Mesenchymal stem cell (in vitro differentiated cells and primary cell): ENCODE results near the gene CLIC3.
A peak's percentile ranks its signal among the peaks of the same experiment; 100 is the strongest.

Experiments used
- DNase-seq: peaks from one replicate; pipeline ENCODE4 v3.0.0-alpha.2; 2013
- H2AFZ ChIP-seq: one replicate; pipeline ENCODE4 v1.6.1; 2013; ENCODE audit warnings: low read depth, mild to moderate bottlenecking, control low read depth, inconsistent platforms, low read length, moderate library complexity
- H2AK5ac ChIP-seq: 2 replicates; pipeline ENCODE4 v1.6.1; 2013; ENCODE audit warnings: low read length, moderate library complexity, mild to moderate bottlenecking, inconsistent platforms; ENCODE audit not compliant: severe bottlenecking
- H2BK120ac ChIP-seq: one replicate; pipeline ENCODE4 v1.6.1; 2013; ENCODE audit warnings: low read depth, mild to moderate bottlenecking, inconsistent platforms, low read length, moderate library complexity
- H2BK12ac ChIP-seq, 2 experiments: one replicate each; pipeline ENCODE4 v1.6.1; 2013; ENCODE audit warnings: inconsistent platforms in 2 of 2, low read length in 2 of 2, mild to moderate bottlenecking in 2 of 2, moderate library complexity in 2 of 2, control low read depth in 1 of 2
- H2BK15ac ChIP-seq: one replicate; pipeline ENCODE4 v1.6.1; 2013; ENCODE audit warnings: mild to moderate bottlenecking, low read depth, inconsistent platforms; ENCODE audit not compliant: poor library complexity, severe bottlenecking
- H2BK5ac ChIP-seq: 2 replicates; pipeline ENCODE4 v1.6.1; 2013; ENCODE audit warnings: low read depth, mild to moderate bottlenecking, low read length, control low read depth, inconsistent platforms; ENCODE audit not compliant: poor library complexity, severe bottlenecking
- H3K14ac ChIP-seq, 2 experiments: one replicate each; pipeline ENCODE4 v1.6.1; 2013; ENCODE audit warnings: inconsistent platforms in 2 of 2, low read length in 2 of 2, control low read depth in 1 of 2, mild to moderate bottlenecking in 1 of 2, moderate library complexity in 1 of 2
- H3K18ac ChIP-seq, 2 experiments: one replicate each; pipeline ENCODE4 v1.6.1; 2013; ENCODE audit warnings: inconsistent platforms in 2 of 2, low read length in 2 of 2, control low read depth in 1 of 2, low read depth in 1 of 2, mild to moderate bottlenecking in 1 of 2
- H3K23ac ChIP-seq, 2 experiments: one replicate each; pipeline ENCODE4 v1.6.1; 2013; ENCODE audit warnings: inconsistent platforms in 2 of 2, low read length in 2 of 2, mild to moderate bottlenecking in 2 of 2, moderate library complexity in 2 of 2, control low read depth in 1 of 2
- H3K27ac ChIP-seq: 2 replicates; pipeline ENCODE4 v1.5.1; 2013; ENCODE audit warnings: mild to moderate bottlenecking, moderate library complexity, low read length, control low read depth, inconsistent platforms; ENCODE audit not compliant: poor library complexity, severe bottlenecking
- H3K27me3 ChIP-seq, 2 experiments: 2 replicates each; pipeline versions ENCODE4 v1.6.1 to v1.7.0; 2013; ENCODE audit warnings: low read length in 2 of 2, mild to moderate bottlenecking in 2 of 2, moderate library complexity in 2 of 2, control low read depth in 1 of 2, inconsistent platforms in 1 of 2; ENCODE audit not compliant: control insufficient read depth in 1 of 2, insufficient read depth in 1 of 2
- H3K36me3 ChIP-seq, 2 experiments: 2 replicates each; pipeline versions ENCODE4 v1.6.1 to v1.7.0; 2013; ENCODE audit warnings: low read length in 2 of 2, control low read depth in 1 of 2, inconsistent platforms in 1 of 2, low read depth in 1 of 2, mild to moderate bottlenecking in 1 of 2; ENCODE audit not compliant: insufficient read depth in 2 of 2, control insufficient read depth in 1 of 2
- H3K4ac ChIP-seq, 2 experiments: one replicate each; pipeline ENCODE4 v1.6.1; 2013; ENCODE audit warnings: inconsistent platforms in 2 of 2, low read length in 2 of 2, mild to moderate bottlenecking in 2 of 2, moderate library complexity in 2 of 2, control low read depth in 1 of 2, low read depth in 1 of 2
- H3K4me1 ChIP-seq: 2 replicates; pipeline ENCODE4 v1.6.1; 2013; ENCODE audit warnings: low read depth, low read length, control low read depth; ENCODE audit not compliant: control insufficient read depth, insufficient read depth
- H3K4me2 ChIP-seq: 2 replicates; pipeline ENCODE4 v1.6.1; 2013; ENCODE audit warnings: low read length, mild to moderate bottlenecking, inconsistent platforms; ENCODE audit not compliant: poor library complexity, severe bottlenecking
- H3K4me3 ChIP-seq, 2 experiments: 2 replicates each; pipeline versions ENCODE4 v1.5.1 to v1.7.0; 2013; ENCODE audit warnings: low read length in 2 of 2, mild to moderate bottlenecking in 2 of 2, control low read depth in 1 of 2, low read depth in 1 of 2; ENCODE audit not compliant: insufficient read depth in 1 of 2
- H3K79me1 ChIP-seq: replicated peaks from 2 replicates; pipeline ENCODE4 v1.6.1; 2013; ENCODE audit warnings: mild to moderate bottlenecking, control low read depth, low read length, inconsistent platforms; ENCODE audit not compliant: poor library complexity, severe bottlenecking
- H3K9ac ChIP-seq: 2 replicates; pipeline ENCODE4 v1.7.0; 2013; ENCODE audit warnings: mild to moderate bottlenecking, low read length, moderate library complexity
- H3K9me3 ChIP-seq: 2 replicates; pipeline ENCODE4 v1.7.0; 2013; ENCODE audit warnings: mild to moderate bottlenecking, low read length; ENCODE audit not compliant: control insufficient read depth
- H4K8ac ChIP-seq: one replicate; pipeline ENCODE4 v1.6.1; 2013; ENCODE audit warnings: inconsistent platforms, mild to moderate bottlenecking, low read length, moderate library complexity
- H4K91ac ChIP-seq: one replicate; pipeline ENCODE4 v1.6.1; 2013; ENCODE audit warnings: mild to moderate bottlenecking, low read length, inconsistent platforms
- WGBS: methylation state at CpG from one replicate; pipeline ENCODE4 v1.1.7; 2013; ENCODE audit warnings: mixed read lengths; 5-methylcytosine and 5-hydroxymethylcytosine counted together

CLIC3 gene

GRCh38 chr9:136968333-136969127 is 27.8 kb downstream of the CLIC3 start:
- Histone ChIP-seq H2BK12ac (no peak overlapping the region), H3K9me3 (no peaks in the 10 kb centered on the region), H2AFZ (no peak overlapping the region), H3K4me3 (no peak overlapping the region), H3K18ac (no peak overlapping the region), H3K27ac (no peak overlapping the region), H3K14ac (no peak overlapping the region), H3K23ac (no peak overlapping the region), H3K36me3 (no peaks in the 10 kb centered on the region), H2BK15ac (no peak overlapping the region), H3K9ac (no peak overlapping the region), H3K4ac (no peak overlapping the region), H3K79me1 (no peaks in the 10 kb centered on the region), H2BK120ac (no peak overlapping the region), H3K27me3 (peaks cover 0 to 20% of the 10 kb centered on the region in 2 experiments), H2BK5ac (no peak overlapping the region), H2AK5ac (no peak overlapping the region), H4K8ac (no peak overlapping the region), H3K4me2 (no peak overlapping the region), H3K4me1 (peaks cover 3% of the 10 kb centered on the region), H4K91ac (no peak overlapping the region)
- no peak for DNase-seq
- 91% methylated on average over 16 of the region's 17 CpGs for WGBS

- Histone ChIP-seq H3K27ac (no peak overlapping the region), H3K9me3 (no peaks in the 10 kb centered on the region), H3K27me3 (peaks cover 0 to 28% of the 10 kb centered on the region in 2 experiments), H3K4ac (no peak overlapping the region), H3K4me3 (peak overlapping the region in 1 of 2 experiments; percentile 53), H2BK15ac (no peak overlapping the region), H2BK5ac (no peak overlapping the region), H2BK12ac (no peak overlapping the region), H3K9ac (peak overlapping the region; percentile 18), H3K4me2 (no peak overlapping the region), H2BK120ac (no peak overlapping the region), H3K79me1 (no peaks in the 10 kb centered on the region), H4K91ac (no peak overlapping the region), H3K36me3 (no peaks in the 10 kb centered on the region), H2AFZ (no peak overlapping the region), H3K18ac (no peak overlapping the region), H3K23ac (no peak overlapping the region), H3K14ac (no peak overlapping the region), H3K4me1 (peaks cover 8% of the 10 kb centered on the region), H2AK5ac (no peak overlapping the region), H4K8ac (no peak overlapping the region)
- DNase-seq: no peak
- 55% methylated on average over 23 of the region's 23 CpGs for WGBS
Observed at GRCh38 chr9:136965771-136966484, 30.4 kb downstream of the CLIC3 start.

GRCh38 chr9:136964833-136965422 is 31.4 kb downstream of the CLIC3 start:
- H2AFZ ChIP-seq: no peak overlapping the region
- no peak overlapping the region for H3K9ac ChIP-seq
- no peak overlapping the region for H3K27ac ChIP-seq
- peak overlapping the region in 1 of 2 experiments; percentile 22 for H3K14ac ChIP-seq
- no peaks in the 10 kb centered on the region for H3K79me1 ChIP-seq
- H3K18ac ChIP-seq: no peak overlapping the region
- no peak overlapping the region for H3K4me3 ChIP-seq
- H4K91ac ChIP-seq: no peak overlapping the region
- H3K4me1 ChIP-seq: peaks cover 18% of the 10 kb centered on the region
- H3K4ac ChIP-seq: no peak overlapping the region
- H3K4me2 ChIP-seq: no peak overlapping the region
- H3K23ac ChIP-seq: no peak overlapping the region
- H2AK5ac ChIP-seq: no peak overlapping the region
- H2BK120ac ChIP-seq: no peak overlapping the region
- no peak overlapping the region for H2BK12ac ChIP-seq
- H3K9me3 ChIP-seq: no peaks in the 10 kb centered on the region
- no peak for DNase-seq
- H2BK15ac ChIP-seq: no peak overlapping the region
- H2BK5ac ChIP-seq: no peak overlapping the region
- no peaks in the 10 kb centered on the region for H3K36me3 ChIP-seq
- peaks cover 0 to 22% of the 10 kb centered on the region in 2 experiments for H3K27me3 ChIP-seq
- H4K8ac ChIP-seq: no peak overlapping the region
- 93% methylated on average over 26 of the region's 26 CpGs for WGBS

GRCh38 chr9:136964171-136964689 is 32.1 kb downstream of the CLIC3 start:
- Histone ChIP-seq H2BK5ac (no peak overlapping the region), H4K91ac (peak overlapping the region; percentile 20), H3K4me1 (peaks cover 19% of the 10 kb centered on the region), H2BK15ac (no peak overlapping the region), H3K27me3 (peaks cover 0 to 22% of the 10 kb centered on the region in 2 experiments), H3K4me2 (no peak overlapping the region), H3K79me1 (no peaks in the 10 kb centered on the region), H2BK12ac (no peak overlapping the region), H2AFZ (no peak overlapping the region), H3K14ac (no peak overlapping the region), H3K9me3 (no peaks in the 10 kb centered on the region), H3K4ac (no peak overlapping the region), H3K36me3 (no peaks in the 10 kb centered on the region), H2BK120ac (no peak overlapping the region), H3K27ac (no peak overlapping the region), H3K4me3 (no peak overlapping the region), H2AK5ac (no peak overlapping the region), H3K9ac (no peak overlapping the region), H3K18ac (no peak overlapping the region), H4K8ac (no peak overlapping the region), H3K23ac (no peak overlapping the region)
- no peak for DNase-seq
- WGBS: 78% methylated on average over 22 of the region's 22 CpGs
